Type B pancreatic cell (in vitro differentiated cells): ENCODE data around the gene ZNF747. TPM values are rescaled to one million over a fixed set of nuclear protein-coding genes. Genes with fewer than 3 reads are reported as not detected.

Experiments
- DNase-seq: peaks from one replicate; pipeline ENCODE4 v3.0.0; 2021; ENCODE audit warnings: mixed read lengths; ENCODE audit not compliant: unreplicated experiment; ENCODE audit errors: extremely low spot score
- H3K27ac Mint-ChIP-seq: 2 replicates; pipeline ENCODE4 v1.8.0; 2021; ENCODE audit warnings: mild to moderate bottlenecking, mixed read lengths
- H3K27me3 Mint-ChIP-seq: 2 replicates; pipeline ENCODE4 v1.8.0; 2021; ENCODE audit warnings: mixed read lengths
- H3K36me3 Mint-ChIP-seq: 2 replicates; pipeline ENCODE4 v1.8.0; 2021; ENCODE audit warnings: mixed read lengths
- H3K4me1 Mint-ChIP-seq: one replicate; pipeline ENCODE4 v1.8.0; 2021; ENCODE audit warnings: mixed read lengths; ENCODE audit not compliant: unreplicated experiment
- H3K4me3 Mint-ChIP-seq: 2 replicates; pipeline ENCODE4 v1.8.0; 2021; ENCODE audit warnings: mild to moderate bottlenecking, mixed read lengths
- H3K9me3 Mint-ChIP-seq: 2 replicates; pipeline ENCODE4 v1.8.0; 2021; ENCODE audit warnings: mixed read lengths
- total RNA-seq: library from RNA; stranded (reverse); gene quantifications from 2 replicates; pipeline ENCODE4 v1.2.1, GENCODE V29; 2021; ENCODE audit warnings: low replicate concordance
- TF ChIP-seq, protein P1 (sequence below): fragments of 200-600 bp; sonication (generic); conservative IDR thresholded peaks from 2 replicates; pipeline ENCODE4 v1.5.0; 2021; ENCODE audit warnings: antibody characterized with exemption, mild to moderate bottlenecking

The ZNF747 gene
- total RNA-seq, 1 donor from 2014 or later, result 11.4 TPM

DNA sequence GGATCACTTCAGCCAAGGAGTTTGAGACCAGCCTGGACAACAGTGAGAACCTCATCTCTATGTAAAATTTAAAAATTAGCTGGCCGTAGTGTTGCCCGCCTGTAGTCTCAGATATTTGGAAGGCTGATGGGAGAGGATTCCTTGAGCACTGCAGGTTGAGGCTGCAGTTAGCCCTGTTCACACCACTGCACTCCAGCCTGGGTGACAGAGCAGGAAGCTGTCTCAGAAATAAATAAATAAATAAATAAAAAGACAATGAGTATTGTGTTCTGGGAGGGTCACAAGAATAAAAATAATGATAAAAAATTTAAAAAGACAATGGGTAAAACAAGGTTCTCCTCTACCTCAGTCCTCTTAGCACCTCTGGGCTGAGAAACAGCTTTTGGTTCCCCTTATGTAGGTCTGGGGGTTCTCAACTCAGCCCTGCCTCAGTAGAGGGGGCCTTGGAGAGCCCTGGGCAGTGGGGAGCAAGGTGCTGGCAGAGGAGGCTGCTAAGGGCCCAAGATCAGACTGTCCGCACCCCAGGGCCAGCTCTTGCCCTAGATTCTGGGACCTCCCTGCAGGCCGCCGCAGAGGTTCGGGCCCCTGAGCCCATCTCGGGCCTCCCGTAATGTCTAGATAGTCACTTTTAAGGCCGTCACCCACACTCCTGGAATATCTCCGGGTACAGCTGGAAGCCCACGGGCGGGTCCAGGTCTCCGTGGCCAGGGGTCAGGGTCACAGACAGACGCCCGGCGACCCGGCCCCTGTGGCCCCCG lies 20.1 kb upstream of the ZNF747 start:
- peak overlapping the region; percentile 87 for H3K27ac Mint-ChIP-seq
- H3K4me3 Mint-ChIP-seq, result no peak overlapping the region
- H3K27me3 Mint-ChIP-seq, result no peaks in the 10 kb centered on the region
- peaks cover 4% of the 10 kb centered on the region for H3K9me3 Mint-ChIP-seq
- no peak for DNase-seq
- H3K36me3 Mint-ChIP-seq, result peaks cover 11% of the 10 kb centered on the region
- TF ChIP-seq, protein P1, sequence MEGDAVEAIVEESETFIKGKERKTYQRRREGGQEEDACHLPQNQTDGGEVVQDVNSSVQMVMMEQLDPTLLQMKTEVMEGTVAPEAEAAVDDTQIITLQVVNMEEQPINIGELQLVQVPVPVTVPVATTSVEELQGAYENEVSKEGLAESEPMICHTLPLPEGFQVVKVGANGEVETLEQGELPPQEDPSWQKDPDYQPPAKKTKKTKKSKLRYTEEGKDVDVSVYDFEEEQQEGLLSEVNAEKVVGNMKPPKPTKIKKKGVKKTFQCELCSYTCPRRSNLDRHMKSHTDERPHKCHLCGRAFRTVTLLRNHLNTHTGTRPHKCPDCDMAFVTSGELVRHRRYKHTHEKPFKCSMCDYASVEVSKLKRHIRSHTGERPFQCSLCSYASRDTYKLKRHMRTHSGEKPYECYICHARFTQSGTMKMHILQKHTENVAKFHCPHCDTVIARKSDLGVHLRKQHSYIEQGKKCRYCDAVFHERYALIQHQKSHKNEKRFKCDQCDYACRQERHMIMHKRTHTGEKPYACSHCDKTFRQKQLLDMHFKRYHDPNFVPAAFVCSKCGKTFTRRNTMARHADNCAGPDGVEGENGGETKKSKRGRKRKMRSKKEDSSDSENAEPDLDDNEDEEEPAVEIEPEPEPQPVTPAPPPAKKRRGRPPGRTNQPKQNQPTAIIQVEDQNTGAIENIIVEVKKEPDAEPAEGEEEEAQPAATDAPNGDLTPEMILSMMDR, result no peak
- H3K4me1 Mint-ChIP-seq, result peaks cover 26% of the 10 kb centered on the region

DNA sequence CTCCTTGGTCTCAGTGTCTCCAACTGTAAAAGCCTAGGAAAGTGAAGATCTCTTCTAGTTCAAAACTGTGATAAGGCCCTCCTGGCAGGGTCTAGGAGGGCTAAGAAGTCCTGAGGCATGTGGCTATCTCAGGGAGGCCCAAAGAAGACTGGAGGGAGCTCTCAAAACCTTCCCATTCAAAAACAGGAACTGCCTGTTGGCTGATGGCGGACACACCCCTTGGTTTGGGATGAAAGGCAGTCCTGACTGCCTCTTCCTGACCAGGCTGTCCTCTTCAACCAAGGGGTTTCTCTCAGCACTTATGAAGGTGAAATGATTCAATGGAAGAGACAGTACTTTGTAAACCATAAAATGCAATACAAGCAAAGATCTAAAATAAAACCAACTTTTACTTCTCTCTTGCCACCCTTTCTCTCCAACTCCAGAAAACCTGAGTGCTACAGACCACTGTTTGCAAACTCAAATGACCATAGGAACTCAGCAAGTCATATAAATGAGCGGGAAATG lies 18.8 kb upstream of the ZNF747 start:
- Mint-ChIP-seq H3K36me3 (peaks cover 11% of the 10 kb centered on the region), H3K4me1 (peaks cover 26% of the 10 kb centered on the region), H3K27ac (peak overlapping the region; percentile 87), H3K4me3 (peak overlapping the region; percentile 65), H3K9me3 (no peaks in the 10 kb centered on the region), H3K27me3 (no peaks in the 10 kb centered on the region)
- DNase-seq, result no peak
- TF ChIP-seq, protein P1, result no peak

DNA sequence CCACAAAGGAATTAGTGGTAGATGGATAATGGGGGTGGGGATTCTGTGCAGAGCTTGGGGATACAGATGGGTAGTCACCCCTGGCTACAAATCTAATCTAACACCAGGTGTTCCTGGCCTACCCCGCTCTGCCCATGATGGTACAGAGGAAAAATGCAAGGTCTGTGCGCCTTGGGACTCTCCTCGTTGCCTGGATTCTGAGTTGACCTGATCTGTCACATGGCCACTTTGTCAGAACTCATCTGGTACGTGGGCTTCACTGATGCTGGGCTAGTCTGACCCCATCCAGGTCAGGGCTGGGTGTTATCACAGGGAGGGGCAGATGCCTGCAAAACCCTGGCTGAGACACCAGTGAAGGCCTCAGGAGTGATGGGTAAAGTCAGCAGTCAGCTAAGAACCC lies 18.3 kb upstream of the ZNF747 start:
- peaks cover 31% of the 10 kb centered on the region for H3K4me1 Mint-ChIP-seq
- no peaks in the 10 kb centered on the region for H3K27me3 Mint-ChIP-seq
- no peaks in the 10 kb centered on the region for H3K9me3 Mint-ChIP-seq
- DNase-seq, result no peak
- peak overlapping the region; percentile 65 for H3K4me3 Mint-ChIP-seq
- H3K27ac Mint-ChIP-seq, result peak overlapping the region; percentile 87
- peaks cover 11% of the 10 kb centered on the region for H3K36me3 Mint-ChIP-seq
- TF ChIP-seq, protein P1, result no peak

DNA sequence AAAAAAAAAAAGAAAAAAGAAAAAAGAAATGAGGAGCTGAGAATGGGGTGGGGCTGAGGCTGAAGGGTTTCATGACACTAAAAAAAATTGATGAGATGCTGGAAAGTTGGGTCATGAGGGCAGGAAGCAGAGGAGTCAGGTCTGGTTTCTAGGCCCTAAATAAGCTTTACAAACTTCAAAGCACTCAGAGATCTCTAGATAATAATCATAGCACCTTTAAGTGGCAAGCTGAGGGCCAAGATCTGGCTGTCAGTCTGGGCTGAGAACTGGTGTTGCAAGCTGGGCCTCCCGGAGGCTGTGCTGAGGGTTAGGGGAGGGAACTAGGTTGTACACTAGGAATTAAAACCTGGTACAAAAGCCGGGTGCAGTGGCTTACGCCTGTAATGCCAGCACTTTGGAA lies 17.1 kb upstream of the ZNF747 start:
- TF ChIP-seq, protein P1, result no peak
- no peaks in the 10 kb centered on the region for H3K27me3 Mint-ChIP-seq
- H3K9me3 Mint-ChIP-seq, result no peaks in the 10 kb centered on the region
- H3K4me3 Mint-ChIP-seq, result peak overlapping the region; percentile 67
- peak overlapping the region; percentile 87 for H3K27ac Mint-ChIP-seq
- H3K36me3 Mint-ChIP-seq, result peaks cover 11% of the 10 kb centered on the region
- no peak for DNase-seq
- H3K4me1 Mint-ChIP-seq, result peaks cover 34% of the 10 kb centered on the region

DNA sequence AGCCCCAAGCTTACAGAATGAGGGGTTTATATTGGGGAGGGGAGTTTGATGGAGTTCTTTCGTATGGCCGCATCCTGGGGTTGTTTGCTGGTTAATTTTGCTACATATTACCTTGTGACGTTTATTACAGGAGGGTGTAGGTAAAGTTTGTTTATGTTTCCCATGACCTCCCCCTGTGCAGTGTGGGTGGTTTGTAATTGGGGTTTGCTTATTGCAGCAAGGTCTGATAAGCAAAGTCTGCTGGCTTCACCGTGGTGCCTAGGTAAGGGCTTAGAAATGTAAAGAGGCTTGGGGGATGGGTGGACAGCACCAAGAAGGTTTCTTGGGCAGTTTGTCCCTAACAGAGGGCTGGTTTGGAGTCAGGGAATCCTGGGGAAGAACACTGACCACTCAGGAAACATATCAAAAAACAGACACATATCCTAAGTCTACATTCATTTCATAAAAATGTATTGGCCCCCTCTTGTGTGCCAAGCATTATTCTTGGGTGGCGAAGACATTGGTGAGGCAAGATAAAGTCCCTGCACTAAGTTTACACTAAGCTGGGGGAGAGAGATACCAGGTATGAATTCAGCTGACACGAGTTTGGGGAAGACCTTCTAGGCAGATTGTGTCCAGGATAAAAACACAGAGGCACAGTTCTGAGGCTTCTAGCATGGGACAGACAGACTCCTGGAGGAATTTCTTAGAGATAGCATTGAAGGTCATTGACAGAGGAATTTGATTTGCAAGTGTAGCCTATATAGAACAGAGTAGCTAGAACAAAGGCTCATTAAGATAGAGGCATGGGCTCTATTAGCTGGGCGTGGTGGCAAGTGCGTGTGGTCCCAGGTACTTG lies 14.0 kb upstream of the ZNF747 start:
- no peak for DNase-seq
- H3K27ac Mint-ChIP-seq, result peak overlapping the region; percentile 76
- TF ChIP-seq, protein P1, result no peak
- H3K4me3 Mint-ChIP-seq, result no peak overlapping the region
- H3K27me3 Mint-ChIP-seq, result no peaks in the 10 kb centered on the region
- H3K9me3 Mint-ChIP-seq, result no peaks in the 10 kb centered on the region
- peaks cover 7% of the 10 kb centered on the region for H3K36me3 Mint-ChIP-seq
- H3K4me1 Mint-ChIP-seq, result peaks cover 30% of the 10 kb centered on the region
